Smooth muscle cell (in vitro differentiated cells): ENCODE data around the gene MUC12. TPM values are rescaled to one million over a fixed set of nuclear protein-coding genes. Genes with fewer than 3 reads are reported as not detected.
"Not testable (repeated sequence)": the region's sequence is repeated elsewhere in the genome, so short reads cannot be mapped to it uniquely, and the experiment has no call there.

Experiments used
- DNase-seq: peaks from one replicate; lab custom pipeline; 2025; ENCODE audit not compliant: unreplicated experiment; lab: John Stamatoyannopoulos, UW
- H2AFZ ChIP-seq: fragments of 200-600 bp; sonication (generic); 2 replicates; pipeline ENCODE4 v1.6.0; 2016; ENCODE audit warnings: antibody characterized with exemption, low read depth, mild to moderate bottlenecking
- H3F3A ChIP-seq: fragments of 200-600 bp; sonication (generic); 2 replicates; pipeline ENCODE4 v1.6.0; 2017; ENCODE audit warnings: antibody characterized with exemption, low read depth
- H3K27ac ChIP-seq: fragments of 200-600 bp; sonication (generic); 2 replicates; pipeline ENCODE4 v1.5.1; 2016; ENCODE audit warnings: low read depth, mild to moderate bottlenecking
- H3K27me3 ChIP-seq: fragments of 200-600 bp; sonication (generic); 2 replicates; pipeline ENCODE4 v1.6.1; 2016; ENCODE audit warnings: low read depth, mild to moderate bottlenecking
- H3K36me3 ChIP-seq: fragments of 200-600 bp; sonication (generic); 2 replicates; pipeline ENCODE4 v1.5.1; 2016; ENCODE audit warnings: low read depth
- H3K4me1 ChIP-seq: fragments of 200-600 bp; sonication (generic); 2 replicates; pipeline ENCODE4 v1.5.1; 2016; ENCODE audit warnings: low read depth
- H3K4me2 ChIP-seq: fragments of 200-600 bp; sonication (generic); 2 replicates; pipeline ENCODE4 v1.6.0; 2016; ENCODE audit warnings: mild to moderate bottlenecking
- H3K4me3 ChIP-seq: fragments of 200-600 bp; sonication (generic); 2 replicates; pipeline ENCODE4 v1.5.1; 2016; ENCODE audit warnings: mild to moderate bottlenecking
- H3K79me2 ChIP-seq: fragments of 200-600 bp; sonication (generic); 2 replicates; pipeline ENCODE4 v1.6.0; 2016; ENCODE audit warnings: low read depth, mild to moderate bottlenecking
- H3K9ac ChIP-seq: fragments of 200-600 bp; sonication (generic); 2 replicates; pipeline ENCODE4 v1.6.0; 2016; ENCODE audit warnings: low read depth
- H3K9me3 ChIP-seq: fragments of 200-600 bp; sonication (generic); replicated peaks from 2 replicates; pipeline ENCODE4 v1.5.1; 2016; ENCODE audit warnings: low read depth
- H4K20me1 ChIP-seq: fragments of 200-600 bp; sonication (generic); 2 replicates; pipeline ENCODE4 v1.6.0; 2016; ENCODE audit warnings: low read depth
- CTCF ChIP-seq: fragments of 200-600 bp; sonication (generic); IDR thresholded peaks from 2 replicates; pipeline ENCODE4 v1.5.1; 2017; ENCODE audit warnings: borderline replicate concordance, mild to moderate bottlenecking, antibody characterized with exemption; ENCODE audit not compliant: insufficient read depth, poor library complexity, severe bottlenecking
- whole genome bisulfite sequencing: methylation state at CpG from one replicate; pipeline ENCODE4 v1.1.7; 2016; ENCODE audit warnings: low lambda C conversion rate; 5-methylcytosine and 5-hydroxymethylcytosine counted together
- polyA plus RNA-seq: library from polyadenylated mRNA; unstranded; fragments of >200 nt; fragmentation: Nextera tagmentation; extraction: Ambion mirVana; gene quantifications from 2 replicates; pipeline ENCODE4 v1.2.1, GENCODE V29; 2016
- total RNA-seq: library from RNA; depleted of rRNA; stranded (reverse); fragments of >200 nt; gene quantifications from 2 replicates; pipeline ENCODE4 v1.2.3, GENCODE V29; 2014

MUC12 gene
- total and polyA plus RNA-seq, 2 experiments from 2014 or later: 13.5 to 18.0 TPM

GRCh38 chr7:101007361-101007760 lies 38.0 kb downstream of the MUC12 start:
- not testable (repeated sequence) for H3K4me1 ChIP-seq, H3K27me3 ChIP-seq, H3K9me3 ChIP-seq, H2AFZ ChIP-seq, H4K20me1 ChIP-seq, H3K79me2 ChIP-seq, DNase-seq, H3K36me3 ChIP-seq, H3F3A ChIP-seq, H3K27ac ChIP-seq, H3K4me2 ChIP-seq, H3K4me3 ChIP-seq, H3K9ac ChIP-seq
- 89% methylated on average over 2 of the region's 2 CpGs for WGBS

GRCh38 chr7:101009629-101010028 lies 40.3 kb downstream of the MUC12 start:
- no peaks in the 10 kb centered on the region for H3K27me3 ChIP-seq
- no peak for DNase-seq
- H3K79me2 ChIP-seq: no peaks in the 10 kb centered on the region
- no peaks in the 10 kb centered on the region for H3K4me1 ChIP-seq
- WGBS: 93% methylated on average over 5 of the region's 5 CpGs
- H2AFZ ChIP-seq: no peak overlapping the region
- no peak for TF ChIP-seq CTCF
- H3F3A ChIP-seq: no peaks in the 10 kb centered on the region
- no peaks in the 10 kb centered on the region for H3K9me3 ChIP-seq
- no peaks in the 10 kb centered on the region for H4K20me1 ChIP-seq
- H3K36me3 ChIP-seq: no peaks in the 10 kb centered on the region
- no peak overlapping the region for H3K4me3 ChIP-seq
- H3K9ac ChIP-seq: no peak overlapping the region
- no peak overlapping the region for H3K27ac ChIP-seq
- no peak overlapping the region for H3K4me2 ChIP-seq

- H3K9me3 ChIP-seq: no peaks in the 10 kb centered on the region
- no peak for TF ChIP-seq CTCF
- no peak overlapping the region for H3K4me2 ChIP-seq
- DNase-seq: no peak
- WGBS: 94% methylated on average over 6 of the region's 6 CpGs
- H3K36me3 ChIP-seq: no peaks in the 10 kb centered on the region
- no peaks in the 10 kb centered on the region for H3F3A ChIP-seq
- no peaks in the 10 kb centered on the region for H3K4me1 ChIP-seq
- no peak overlapping the region for H2AFZ ChIP-seq
- H3K27ac ChIP-seq: no peak overlapping the region
- no peaks in the 10 kb centered on the region for H4K20me1 ChIP-seq
- H3K79me2 ChIP-seq: no peaks in the 10 kb centered on the region
- H3K9ac ChIP-seq: no peak overlapping the region
- H3K27me3 ChIP-seq: no peaks in the 10 kb centered on the region
- no peak overlapping the region for H3K4me3 ChIP-seq
Measured at GRCh38 chr7:101012931-101013330, 43.6 kb downstream of the MUC12 start.

- H2AFZ ChIP-seq: no peak overlapping the region
- no peak for DNase-seq
- no peak overlapping the region for H3K4me2 ChIP-seq
- no peaks in the 10 kb centered on the region for H3K4me1 ChIP-seq
- no peaks in the 10 kb centered on the region for H3K36me3 ChIP-seq
- H3K9me3 ChIP-seq: no peaks in the 10 kb centered on the region
- H3K79me2 ChIP-seq: no peaks in the 10 kb centered on the region
- no peak overlapping the region for H3K27ac ChIP-seq
- H4K20me1 ChIP-seq: no peaks in the 10 kb centered on the region
- H3K4me3 ChIP-seq: no peak overlapping the region
- TF ChIP-seq CTCF: no peak
- H3K9ac ChIP-seq: no peak overlapping the region
- no peaks in the 10 kb centered on the region for H3F3A ChIP-seq
- H3K27me3 ChIP-seq: no peaks in the 10 kb centered on the region
- 97% methylated on average over 8 of the region's 8 CpGs for WGBS
Measured at GRCh38 chr7:101015626-101016025, 46.3 kb downstream of the MUC12 start.
